Right hindlimb (tissue), 1 donor: Measurements from ENCODE around the gene TMCC3.
"Not testable (repeated sequence)": the region's sequence is repeated elsewhere in the genome, so short reads cannot be mapped to it uniquely, and the experiment has no call there.

Experiments
- DNase-seq: peaks from one replicate; pipeline ENCODE4 v3.0.0-alpha.2; 2018

TMCC3 gene, protein sequence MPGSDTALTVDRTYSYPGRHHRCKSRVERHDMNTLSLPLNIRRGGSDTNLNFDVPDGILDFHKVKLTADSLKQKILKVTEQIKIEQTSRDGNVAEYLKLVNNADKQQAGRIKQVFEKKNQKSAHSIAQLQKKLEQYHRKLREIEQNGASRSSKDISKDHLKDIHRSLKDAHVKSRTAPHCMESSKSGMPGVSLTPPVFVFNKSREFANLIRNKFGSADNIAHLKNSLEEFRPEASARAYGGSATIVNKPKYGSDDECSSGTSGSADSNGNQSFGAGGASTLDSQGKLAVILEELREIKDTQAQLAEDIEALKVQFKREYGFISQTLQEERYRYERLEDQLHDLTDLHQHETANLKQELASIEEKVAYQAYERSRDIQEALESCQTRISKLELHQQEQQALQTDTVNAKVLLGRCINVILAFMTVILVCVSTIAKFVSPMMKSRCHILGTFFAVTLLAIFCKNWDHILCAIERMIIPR

DNA sequence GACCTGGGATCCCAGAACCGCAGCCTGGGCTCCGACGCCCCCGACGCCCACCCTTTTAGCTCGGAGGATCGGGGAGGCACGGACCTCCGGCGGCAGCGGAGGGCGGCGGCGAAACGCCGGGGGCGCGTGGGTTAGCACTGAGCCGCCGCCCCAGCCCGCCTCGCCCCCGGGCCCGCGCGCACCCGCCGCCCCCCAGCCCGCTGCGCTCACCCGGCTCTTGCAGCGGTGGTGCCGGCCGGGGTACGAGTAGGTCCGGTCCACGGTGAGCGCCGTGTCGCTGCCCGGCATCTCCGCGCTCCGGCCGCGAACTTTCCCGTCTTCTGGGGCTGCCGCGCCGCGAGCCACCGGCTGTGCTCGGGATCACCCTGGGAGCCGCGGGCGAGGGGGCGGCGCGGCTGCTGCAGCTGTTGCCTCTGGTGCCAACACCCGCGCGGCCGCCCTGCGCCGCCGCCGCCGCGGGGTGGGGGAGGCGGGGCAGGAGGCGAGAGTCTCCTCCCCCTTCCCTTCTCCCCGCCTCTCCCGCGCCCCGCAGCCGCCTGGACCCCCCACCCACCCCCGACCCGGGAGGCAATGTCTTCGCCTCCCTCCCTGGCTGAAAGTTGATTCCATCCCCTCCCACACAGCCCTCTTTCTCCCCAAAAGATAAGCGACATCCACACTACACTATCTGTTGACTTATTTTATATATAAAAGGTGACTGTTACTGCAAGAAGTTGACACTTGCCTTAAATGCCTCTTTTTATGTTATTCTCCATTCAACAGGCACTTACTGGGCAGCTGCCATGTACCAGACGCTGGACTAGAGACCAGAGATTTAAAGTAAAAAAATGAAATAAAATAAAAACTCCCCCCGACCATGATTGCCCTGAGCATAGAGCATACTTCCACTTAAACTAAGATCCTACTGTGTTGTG, at the start of gene TMCC3:
Gene TMCC3, minus strand, starts transcription at position 415 of the 914 bp plus-strand sequence. Its CDS starts 127 bp downstream, at position 288.
- peak; percentile 73 for DNase-seq

- no peak for DNase-seq
Observed at GRCh38 chr12:94699801-94700200, 49.4 kb upstream of the TMCC3 start.

DNA sequence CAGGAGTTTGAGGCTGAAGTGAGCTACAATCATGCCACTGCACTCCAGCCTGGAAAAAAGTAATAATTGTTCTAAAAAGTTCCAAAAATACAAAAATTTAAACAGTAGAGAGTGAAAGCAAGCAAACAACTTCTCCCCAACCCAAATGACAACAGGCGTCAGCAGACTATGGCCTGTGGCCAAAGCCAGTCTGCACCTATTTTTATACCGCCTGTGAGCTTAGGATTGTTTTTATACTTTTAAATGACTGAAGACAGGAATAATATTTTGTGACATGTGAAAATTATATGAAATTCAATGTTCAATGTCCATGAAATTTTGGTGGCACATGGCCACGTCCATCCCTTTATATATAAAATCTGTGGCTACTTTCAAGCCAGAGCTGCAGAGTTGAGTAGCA, 48.2 kb upstream of the TMCC3 start:
- no peak for DNase-seq

DNA sequence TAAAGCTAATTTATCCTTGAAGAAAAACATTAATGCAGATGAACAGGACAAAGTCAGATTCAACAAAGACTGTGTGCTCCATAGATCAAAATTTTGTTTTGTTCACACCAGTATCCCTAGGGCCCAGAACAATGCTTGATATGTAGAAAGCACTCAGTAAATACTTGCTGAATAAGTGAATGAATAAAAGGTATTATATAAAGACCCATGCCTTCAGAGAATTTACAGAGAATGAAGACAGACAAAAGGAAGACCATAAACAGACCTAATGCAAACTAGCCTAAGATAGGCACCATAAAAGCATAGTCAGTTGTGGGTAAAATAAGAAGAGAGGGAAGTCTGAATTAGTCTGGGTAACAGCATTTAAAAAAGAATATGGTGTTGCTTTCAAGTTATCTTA, 47.3 kb upstream of the TMCC3 start:
- no peak for DNase-seq

DNA sequence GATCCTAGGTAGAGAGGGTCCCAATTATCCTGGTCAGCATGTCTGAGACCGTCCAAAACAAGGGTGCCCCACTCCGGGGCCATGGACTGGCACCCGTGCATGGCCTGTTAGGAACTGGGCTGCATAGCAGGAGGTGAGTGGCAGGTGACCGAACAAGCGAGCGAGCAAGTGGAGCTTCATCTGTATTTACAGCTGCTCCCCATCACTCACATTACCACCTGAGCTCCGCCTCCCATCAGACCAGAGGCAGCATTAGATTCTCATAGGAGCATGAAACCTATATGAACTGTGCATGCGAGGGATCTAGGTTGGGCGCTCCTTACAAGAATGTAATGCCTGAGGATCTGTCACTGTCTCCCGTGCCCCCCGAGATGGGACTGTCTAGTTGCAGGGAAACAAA, 44.4 kb upstream of the TMCC3 start:
- DNase-seq, result no peak

DNA sequence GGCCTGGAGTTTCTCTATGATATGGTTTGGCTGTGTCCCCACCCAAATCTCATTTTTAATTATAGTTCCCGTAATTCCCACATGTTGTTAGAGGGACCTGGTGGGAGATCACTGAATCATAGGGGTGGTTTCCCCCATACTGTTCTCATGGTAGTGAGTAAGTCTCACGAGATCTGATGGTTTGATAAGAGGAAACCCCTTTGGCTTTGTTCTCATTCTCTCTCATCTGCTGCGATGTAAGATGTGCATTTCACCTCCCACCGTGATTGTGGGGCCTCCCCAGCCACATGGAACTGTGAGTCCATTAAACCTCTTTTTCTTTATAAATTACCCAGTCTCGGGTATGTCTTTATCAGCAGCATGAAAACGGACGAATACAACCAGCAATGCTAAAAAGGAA, 42.5 kb upstream of the TMCC3 start:
- DNase-seq, result not testable (repeated sequence)

GRCh38 chr12:94690198-94690771, 39.9 kb upstream of the TMCC3 start:
- no peak for DNase-seq

- DNase-seq, result no peak
Observed at GRCh38 chr12:94689646-94690036, 39.3 kb upstream of the TMCC3 start.

GRCh38 chr12:94689002-94689645, 38.8 kb upstream of the TMCC3 start:
- DNase-seq, result no peak

GRCh38 chr12:94687891-94688290, 37.5 kb upstream of the TMCC3 start:
- DNase-seq, result no peak

DNA sequence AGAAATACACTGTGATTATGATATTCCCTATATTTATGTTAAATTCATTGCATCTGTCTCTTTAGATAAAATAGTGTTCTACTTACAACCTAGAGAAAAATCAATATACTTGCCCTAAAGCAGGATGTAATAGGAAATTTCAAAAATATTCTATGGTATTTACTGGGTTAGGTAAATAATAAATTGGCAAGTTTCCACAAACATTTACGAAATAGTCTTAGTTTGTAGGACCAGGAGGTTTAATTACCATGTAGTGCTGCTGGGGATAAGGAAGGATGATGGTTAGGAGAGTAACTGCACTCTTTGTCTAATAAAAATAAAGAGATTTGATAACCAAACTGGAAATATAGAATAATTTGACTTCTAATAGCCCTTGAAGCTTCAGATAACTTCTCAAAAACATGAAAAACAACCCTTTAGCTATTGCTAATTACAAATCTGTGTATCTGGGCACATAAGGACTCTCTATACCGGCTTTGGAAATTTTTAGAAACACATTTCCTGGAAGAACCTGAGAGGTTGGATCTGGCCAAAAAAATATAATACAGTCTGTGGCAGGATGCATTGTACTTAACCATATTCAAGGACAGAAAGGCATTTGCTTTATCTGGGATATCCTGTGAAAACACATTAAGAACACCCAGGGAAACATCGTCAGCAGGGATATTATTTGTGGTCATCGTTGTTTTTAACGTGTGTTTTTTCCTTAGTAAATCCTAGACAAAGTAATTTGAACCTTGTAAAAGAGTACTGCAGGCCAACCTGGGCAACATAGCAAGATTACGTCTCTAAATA, 36.7 kb upstream of the TMCC3 start:
- no peak for DNase-seq

DNA sequence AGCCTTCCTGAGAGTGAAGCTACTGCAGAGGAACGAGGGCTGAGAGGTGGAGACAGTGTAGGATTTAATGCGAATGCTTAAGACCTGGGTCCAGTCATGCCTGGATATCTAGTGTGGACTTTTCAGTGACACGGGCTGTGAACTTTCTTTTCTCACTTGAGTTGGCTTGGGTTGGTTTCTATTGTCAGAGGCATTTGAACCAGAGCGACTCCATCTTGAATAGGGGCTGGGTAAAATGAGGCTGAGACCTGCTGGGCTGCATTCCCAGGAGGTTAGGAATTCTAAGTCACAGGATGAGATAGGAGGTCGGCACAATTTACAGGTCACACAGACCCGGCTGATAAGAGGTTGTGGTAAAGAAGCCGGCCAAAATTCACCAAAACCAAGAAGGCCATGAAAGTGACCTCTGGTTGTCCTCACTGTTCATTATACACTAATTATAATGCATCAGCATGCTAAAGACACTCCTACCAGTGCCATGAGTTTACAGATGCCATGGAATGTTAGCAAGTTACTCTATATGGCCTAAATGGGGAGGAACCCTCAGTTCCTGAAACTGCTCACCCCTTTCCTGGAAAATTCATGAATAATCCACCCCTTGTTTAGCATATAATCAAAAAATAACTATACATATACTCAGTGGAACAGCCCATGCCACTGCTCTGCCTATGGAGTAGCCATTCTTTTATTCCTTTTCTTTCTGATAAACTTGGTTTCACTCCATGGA, 34.2 kb upstream of the TMCC3 start:
- no peak for DNase-seq

GRCh38 chr12:94679554-94680195, 29.3 kb upstream of the TMCC3 start:
- DNase-seq, result no peak

- no peak for DNase-seq
Observed at GRCh38 chr12:94678849-94679248, 28.5 kb upstream of the TMCC3 start.

DNA sequence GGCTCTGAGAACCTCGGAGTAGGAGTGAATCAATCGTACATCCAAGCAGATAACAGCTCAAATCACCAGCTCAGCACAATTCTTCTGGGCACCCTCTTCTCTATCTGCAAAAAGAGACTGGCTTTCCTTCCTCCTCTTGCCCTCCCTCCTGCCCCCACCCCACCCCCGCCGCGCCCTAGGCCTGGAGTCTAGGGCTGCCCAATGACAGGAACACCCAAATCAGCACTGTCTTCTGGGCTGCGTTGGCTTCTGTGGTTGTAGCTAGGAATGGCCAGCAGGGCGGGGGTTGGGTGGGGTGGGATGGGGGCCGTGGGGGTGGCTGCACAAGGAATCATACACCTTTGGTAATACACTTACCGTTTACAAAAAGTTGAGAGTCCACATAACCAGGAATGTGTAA, 28.0 kb upstream of the TMCC3 start:
- no peak for DNase-seq

DNA sequence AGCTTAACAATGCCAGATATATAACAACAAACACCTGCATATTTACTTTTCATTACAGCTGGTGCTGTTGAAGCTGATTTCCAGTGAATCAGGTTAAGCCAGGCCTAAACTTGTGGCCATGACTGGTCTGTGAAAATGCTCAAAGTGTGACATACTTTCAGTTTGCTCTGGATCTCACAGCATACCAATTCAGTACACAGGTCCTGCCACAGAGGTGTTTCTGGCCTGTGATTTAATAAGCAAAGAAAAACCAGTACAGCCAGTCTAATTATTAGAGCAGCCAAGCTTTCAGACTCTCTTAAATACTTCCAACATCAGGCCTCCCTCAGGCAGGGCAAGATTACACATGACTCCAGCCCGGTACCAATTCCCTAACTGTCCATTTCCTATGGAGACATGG, 27.4 kb upstream of the TMCC3 start:
- no peak for DNase-seq

DNA sequence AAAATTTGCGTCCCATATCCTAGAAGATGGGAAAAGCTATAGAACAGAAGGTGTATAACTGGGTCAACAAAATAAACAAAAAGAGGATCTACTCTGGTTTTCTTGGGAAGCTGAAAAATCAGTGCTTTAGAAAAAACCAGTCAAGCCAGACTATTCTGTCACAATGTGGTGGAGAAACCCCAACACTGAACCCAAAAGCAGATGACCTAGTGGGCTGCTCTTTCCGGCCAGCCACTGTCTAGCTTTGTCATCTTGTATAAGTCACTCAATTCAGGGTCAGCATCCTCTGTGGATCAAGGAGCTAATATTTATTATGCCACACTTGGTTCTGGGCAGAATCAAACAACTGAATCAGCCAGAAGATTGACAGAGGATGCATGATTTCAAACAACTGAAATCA, 26.6 kb upstream of the TMCC3 start:
- no peak for DNase-seq

GRCh38 chr12:94676031-94676641, 25.8 kb upstream of the TMCC3 start:
- no peak for DNase-seq

- peak; percentile 33 for DNase-seq
Observed at GRCh38 chr12:94674835-94675234, 24.5 kb upstream of the TMCC3 start.

DNA sequence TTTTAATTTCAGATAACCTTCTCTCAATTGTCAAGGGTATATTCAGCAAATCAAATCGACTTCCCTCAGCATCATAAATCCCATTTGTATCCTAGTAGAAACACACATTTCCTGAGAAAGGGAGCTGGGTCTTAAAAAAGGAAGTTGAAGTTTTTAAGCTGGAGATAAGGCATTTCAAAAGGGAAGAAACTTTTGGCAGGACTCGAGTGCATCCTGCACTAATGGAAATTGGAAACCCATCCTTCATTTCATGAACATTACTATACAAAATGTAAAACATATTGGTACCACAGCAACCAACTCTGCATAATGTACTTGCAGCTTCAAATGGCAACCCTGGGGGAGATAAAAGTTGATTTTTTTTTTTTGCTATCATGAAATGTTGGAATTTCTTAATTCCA, 23.7 kb upstream of the TMCC3 start:
- no peak for DNase-seq
